ENCODE data around the gene STXBP4.
A peak's percentile ranks its signal among the peaks of the same experiment; 100 is the strongest.

Gene STXBP4

GRCh38 chr17:55172612-55173011 lies 204.0 kb downstream of the STXBP4 start:
- DNase-seq (ENCODE audit: low spot score): no peak

- no peak for DNase-seq (ENCODE audit: low spot score)
Measured at GRCh38 chr17:55174133-55174532, 205.6 kb downstream of the STXBP4 start.

GRCh38 chr17:55175788-55176427 lies 207.3 kb downstream of the STXBP4 start:
- DNase-seq (ENCODE audit: low spot score): peak; percentile 10

- no peak for DNase-seq (ENCODE audit: low spot score)
Measured at GRCh38 chr17:55177159-55177854, 208.7 kb downstream of the STXBP4 start.

GRCh38 chr17:55177855-55178217 lies 209.3 kb downstream of the STXBP4 start:
- DNase-seq (ENCODE audit: low spot score): no peak

- no peak for DNase-seq (ENCODE audit: low spot score)
Measured at GRCh38 chr17:55186937-55187770, 218.6 kb downstream of the STXBP4 start.

- no peak for DNase-seq (ENCODE audit: low spot score)
Measured at GRCh38 chr17:55190748-55191147, 222.2 kb downstream of the STXBP4 start.

- no peak for DNase-seq (ENCODE audit: low spot score)
Measured at GRCh38 chr17:55198690-55199370, 230.3 kb downstream of the STXBP4 start.

GRCh38 chr17:55200904-55201303 lies 232.3 kb downstream of the STXBP4 start:
- no peak for DNase-seq (ENCODE audit: low spot score)

GRCh38 chr17:55201308-55201932 lies 232.9 kb downstream of the STXBP4 start:
- DNase-seq (ENCODE audit: low spot score): no peak

- no peak for DNase-seq (ENCODE audit: low spot score)
Measured at GRCh38 chr17:55202896-55203295, 234.3 kb downstream of the STXBP4 start.

- DNase-seq (ENCODE audit: low spot score): no peak
Measured at GRCh38 chr17:55208078-55208812, 239.7 kb downstream of the STXBP4 start.

GRCh38 chr17:55210292-55210691 lies 241.7 kb downstream of the STXBP4 start:
- DNase-seq (ENCODE audit: low spot score): no peak

GRCh38 chr17:55212880-55213279 lies 244.3 kb downstream of the STXBP4 start:
- DNase-seq (ENCODE audit: low spot score): no peak

GRCh38 chr17:55215711-55216110 lies 247.1 kb downstream of the STXBP4 start:
- DNase-seq (ENCODE audit: low spot score): no peak

GRCh38 chr17:55216888-55217287 lies 248.3 kb downstream of the STXBP4 start:
- no peak for DNase-seq (ENCODE audit: low spot score)

GRCh38 chr17:55219459-55219858 lies 250.9 kb downstream of the STXBP4 start:
- no peak for DNase-seq (ENCODE audit: low spot score)

GRCh38 chr17:55219934-55220333 lies 251.4 kb downstream of the STXBP4 start:
- no peak for DNase-seq (ENCODE audit: low spot score)
